ENCODE measurements around the gene RHOH.

The RHOH gene

GRCh38 chr4:40206426-40206825, 9.6 kb downstream of the RHOH start:
- no peak for DNase-seq

GRCh38 chr4:40209401-40209800, 12.6 kb downstream of the RHOH start:
- no peak for DNase-seq

GRCh38 chr4:40210776-40211175, 13.9 kb downstream of the RHOH start:
- DNase-seq = no peak

GRCh38 chr4:40211224-40212185, 14.7 kb downstream of the RHOH start:
- peak; percentile 60 for DNase-seq

GRCh38 chr4:40212674-40213527, 16.1 kb downstream of the RHOH start:
- peak; percentile 64 for DNase-seq

GRCh38 chr4:40214038-40214437, 17.2 kb downstream of the RHOH start:
- peak; percentile 80 for DNase-seq

- DNase-seq = no peak
Measured at GRCh38 chr4:40214661-40215418, 18.0 kb downstream of the RHOH start.

GRCh38 chr4:40216622-40217366, 20.0 kb downstream of the RHOH start:
- DNase-seq = no peak

GRCh38 chr4:40221744-40222143, 24.9 kb downstream of the RHOH start:
- no peak for DNase-seq

GRCh38 chr4:40223343-40223742, 26.5 kb downstream of the RHOH start:
- DNase-seq = no peak

GRCh38 chr4:40224432-40224831, 27.6 kb downstream of the RHOH start:
- DNase-seq = no peak

- DNase-seq = no peak
Measured at GRCh38 chr4:40225497-40225896, 28.7 kb downstream of the RHOH start.

GRCh38 chr4:40227284-40227683, 30.5 kb downstream of the RHOH start:
- DNase-seq = peak; percentile 85

GRCh38 chr4:40228497-40229365, 31.9 kb downstream of the RHOH start:
- no peak for DNase-seq

- peak; percentile 63 for DNase-seq
Measured at GRCh38 chr4:40231316-40231863, 34.6 kb downstream of the RHOH start.

- peak; percentile 60 for DNase-seq
Measured at GRCh38 chr4:40232610-40233009, 35.8 kb downstream of the RHOH start.

- DNase-seq = peak; percentile 47
Measured at GRCh38 chr4:40233227-40233626, 36.4 kb downstream of the RHOH start.

GRCh38 chr4:40234519-40235039, 37.7 kb downstream of the RHOH start:
- DNase-seq = peak; percentile 58

GRCh38 chr4:40238008-40238699, 41.3 kb downstream of the RHOH start:
- DNase-seq = peak; percentile 69
